GM10266 (cell line): ENCODE data around the gene TP53BP1.

Experiments used
- DNase-seq: peaks from one replicate; pipeline ENCODE4 v3.0.0; 2012; ENCODE audit errors: extremely low spot score
- TF ChIP-seq, protein P1 (sequence below): IDR thresholded peaks from 2 replicates; pipeline ENCODE4 v1.5.1; 2012; ENCODE audit warnings: mild to moderate bottlenecking, low read depth; ENCODE audit not compliant: control insufficient read depth, insufficient read depth; ENCODE audit errors: missing control alignments

TP53BP1 gene

GRCh38 chr15:43376017-43376705, 116.8 kb downstream of the TP53BP1 start:
- peak; percentile 36 for DNase-seq
- TF ChIP-seq, protein P1, sequence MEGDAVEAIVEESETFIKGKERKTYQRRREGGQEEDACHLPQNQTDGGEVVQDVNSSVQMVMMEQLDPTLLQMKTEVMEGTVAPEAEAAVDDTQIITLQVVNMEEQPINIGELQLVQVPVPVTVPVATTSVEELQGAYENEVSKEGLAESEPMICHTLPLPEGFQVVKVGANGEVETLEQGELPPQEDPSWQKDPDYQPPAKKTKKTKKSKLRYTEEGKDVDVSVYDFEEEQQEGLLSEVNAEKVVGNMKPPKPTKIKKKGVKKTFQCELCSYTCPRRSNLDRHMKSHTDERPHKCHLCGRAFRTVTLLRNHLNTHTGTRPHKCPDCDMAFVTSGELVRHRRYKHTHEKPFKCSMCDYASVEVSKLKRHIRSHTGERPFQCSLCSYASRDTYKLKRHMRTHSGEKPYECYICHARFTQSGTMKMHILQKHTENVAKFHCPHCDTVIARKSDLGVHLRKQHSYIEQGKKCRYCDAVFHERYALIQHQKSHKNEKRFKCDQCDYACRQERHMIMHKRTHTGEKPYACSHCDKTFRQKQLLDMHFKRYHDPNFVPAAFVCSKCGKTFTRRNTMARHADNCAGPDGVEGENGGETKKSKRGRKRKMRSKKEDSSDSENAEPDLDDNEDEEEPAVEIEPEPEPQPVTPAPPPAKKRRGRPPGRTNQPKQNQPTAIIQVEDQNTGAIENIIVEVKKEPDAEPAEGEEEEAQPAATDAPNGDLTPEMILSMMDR, result peak; percentile 56

- TF ChIP-seq, protein P1, result peak; percentile 55
- DNase-seq, result peak; percentile 93
Observed at GRCh38 chr15:43370975-43371974, 121.7 kb downstream of the TP53BP1 start, which contains the start of the genes TUBGCP4 and ZSCAN29. Gene TUBGCP4 (plus strand): TSS chr15:43371101. CDS start chr15:43371355, 254 bp downstream. Gene ZSCAN29 (minus strand): TSS chr15:43371043. CDS start chr15:43369913, 1,130 bp downstream.

DNA sequence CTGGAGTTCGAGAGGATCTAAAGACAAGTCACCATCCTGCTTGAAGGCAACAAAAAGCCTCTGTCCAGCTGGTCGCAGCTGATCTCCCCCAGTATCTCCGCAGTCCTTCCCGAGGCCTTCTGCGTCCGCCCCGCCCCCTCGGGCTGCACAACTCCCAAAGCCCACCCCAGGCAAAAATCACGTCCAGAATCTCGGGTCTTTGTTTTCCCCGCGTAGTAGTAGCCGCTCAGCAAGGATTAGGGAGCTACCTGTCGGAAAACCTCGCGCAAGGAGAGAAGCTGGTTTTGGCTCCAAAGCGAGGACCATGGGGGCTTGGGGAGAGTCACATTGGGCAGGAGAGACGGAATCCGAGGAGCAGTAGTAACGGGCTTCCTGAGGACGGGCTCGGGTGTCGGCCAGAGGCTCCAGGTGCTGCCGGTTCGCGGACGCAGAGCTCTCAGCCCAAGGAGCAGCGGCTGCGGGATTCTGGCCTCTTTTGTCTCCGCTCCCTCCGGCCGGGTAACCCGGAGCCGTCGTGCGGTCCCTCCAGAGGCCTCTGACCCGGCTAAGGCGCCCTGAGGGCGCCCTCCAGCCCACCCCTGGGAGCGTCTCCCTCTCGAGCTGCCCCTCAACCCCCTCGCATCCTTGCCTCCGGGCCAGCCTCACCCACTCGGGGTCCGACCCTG, 122.5 kb downstream of the TP53BP1 start:
- TF ChIP-seq, protein P1, result no peak
- no peak for DNase-seq

- no peak for DNase-seq
- TF ChIP-seq, protein P1, result no peak
Observed at GRCh38 chr15:43361313-43361903, 131.5 kb downstream of the TP53BP1 start.

DNA sequence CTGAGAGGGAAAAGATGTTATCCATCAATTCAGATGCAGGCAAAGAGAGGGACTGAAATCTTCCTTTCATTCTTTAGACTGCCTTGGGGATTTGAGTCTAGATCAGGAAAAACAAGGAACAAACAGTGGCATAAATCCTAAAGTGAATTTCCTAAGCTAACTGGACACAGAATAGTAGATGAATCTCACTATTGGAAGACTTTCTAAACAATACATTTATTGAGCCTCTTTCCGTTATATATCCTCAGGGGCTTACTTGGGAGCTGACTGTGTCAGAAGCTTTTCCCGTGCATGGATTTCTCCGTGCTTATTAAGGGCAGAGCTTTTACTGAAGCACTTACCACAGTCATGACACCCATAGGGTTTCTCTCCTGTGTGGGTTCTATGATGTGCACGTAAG, 132.1 kb downstream of the TP53BP1 start:
- TF ChIP-seq, protein P1, result no peak
- DNase-seq, result no peak
